ENCODE results near the gene OSTF1. TPM values are rescaled to one million over a fixed set of nuclear protein-coding genes. Genes with fewer than 3 reads are reported as not detected.
A peak's percentile ranks its signal among the peaks of the same experiment; 100 is the strongest.

OSTF1 gene
- total RNA-seq, 1 donor from 2014 or later: 38.4 TPM

DNA sequence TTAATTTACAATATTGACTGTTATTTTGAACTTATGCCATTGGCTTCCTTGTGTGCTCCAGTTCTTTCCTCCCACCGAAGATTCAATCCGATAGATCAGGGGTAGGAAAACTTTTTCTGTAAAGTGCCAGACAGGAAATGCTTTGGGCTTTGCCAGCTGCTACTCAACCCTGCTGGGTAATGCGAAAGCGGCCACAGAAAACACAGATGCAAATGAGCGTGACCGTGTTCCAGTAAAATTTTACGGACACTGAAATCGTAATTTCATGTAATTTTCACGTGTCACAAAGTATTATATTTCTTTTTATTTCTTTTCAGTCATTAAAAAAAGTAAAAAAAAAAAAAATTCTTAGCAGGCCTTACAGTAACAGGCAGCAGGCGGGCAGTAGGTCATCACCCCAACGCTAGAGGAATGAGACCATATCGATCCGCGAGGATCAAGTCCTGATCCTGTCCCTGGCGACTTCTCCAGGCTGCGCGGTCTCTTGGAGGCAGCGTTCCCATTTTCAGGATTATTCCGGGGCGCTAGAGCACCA is 958 bp upstream of the OSTF1 start:
- peak; percentile 62 for DNase-seq
- peaks cover 3% of the 10 kb centered on the region for H3K27me3 Mint-ChIP-seq (ENCODE audit: unreplicated experiment)
- peak overlapping the region; percentile 90 for H3K4me3 Mint-ChIP-seq (ENCODE audit: unreplicated experiment)
- no peaks in the 10 kb centered on the region for H3K36me3 Mint-ChIP-seq (ENCODE audit: unreplicated experiment)
- peaks cover 7% of the 10 kb centered on the region for H3K9me3 Mint-ChIP-seq (ENCODE audit: unreplicated experiment)
- H3K27ac Mint-ChIP-seq (ENCODE audit: unreplicated experiment): peak overlapping the region; percentile 71
- TF ChIP-seq, protein P1, sequence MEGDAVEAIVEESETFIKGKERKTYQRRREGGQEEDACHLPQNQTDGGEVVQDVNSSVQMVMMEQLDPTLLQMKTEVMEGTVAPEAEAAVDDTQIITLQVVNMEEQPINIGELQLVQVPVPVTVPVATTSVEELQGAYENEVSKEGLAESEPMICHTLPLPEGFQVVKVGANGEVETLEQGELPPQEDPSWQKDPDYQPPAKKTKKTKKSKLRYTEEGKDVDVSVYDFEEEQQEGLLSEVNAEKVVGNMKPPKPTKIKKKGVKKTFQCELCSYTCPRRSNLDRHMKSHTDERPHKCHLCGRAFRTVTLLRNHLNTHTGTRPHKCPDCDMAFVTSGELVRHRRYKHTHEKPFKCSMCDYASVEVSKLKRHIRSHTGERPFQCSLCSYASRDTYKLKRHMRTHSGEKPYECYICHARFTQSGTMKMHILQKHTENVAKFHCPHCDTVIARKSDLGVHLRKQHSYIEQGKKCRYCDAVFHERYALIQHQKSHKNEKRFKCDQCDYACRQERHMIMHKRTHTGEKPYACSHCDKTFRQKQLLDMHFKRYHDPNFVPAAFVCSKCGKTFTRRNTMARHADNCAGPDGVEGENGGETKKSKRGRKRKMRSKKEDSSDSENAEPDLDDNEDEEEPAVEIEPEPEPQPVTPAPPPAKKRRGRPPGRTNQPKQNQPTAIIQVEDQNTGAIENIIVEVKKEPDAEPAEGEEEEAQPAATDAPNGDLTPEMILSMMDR (IDR thresholded peaks at IDR 0.05; ENCODE audit: partially characterized antibody, unreplicated experiment): no peak
- H3K4me1 Mint-ChIP-seq (ENCODE audit: low read depth, unreplicated experiment): peaks cover 35% of the 10 kb centered on the region

DNA sequence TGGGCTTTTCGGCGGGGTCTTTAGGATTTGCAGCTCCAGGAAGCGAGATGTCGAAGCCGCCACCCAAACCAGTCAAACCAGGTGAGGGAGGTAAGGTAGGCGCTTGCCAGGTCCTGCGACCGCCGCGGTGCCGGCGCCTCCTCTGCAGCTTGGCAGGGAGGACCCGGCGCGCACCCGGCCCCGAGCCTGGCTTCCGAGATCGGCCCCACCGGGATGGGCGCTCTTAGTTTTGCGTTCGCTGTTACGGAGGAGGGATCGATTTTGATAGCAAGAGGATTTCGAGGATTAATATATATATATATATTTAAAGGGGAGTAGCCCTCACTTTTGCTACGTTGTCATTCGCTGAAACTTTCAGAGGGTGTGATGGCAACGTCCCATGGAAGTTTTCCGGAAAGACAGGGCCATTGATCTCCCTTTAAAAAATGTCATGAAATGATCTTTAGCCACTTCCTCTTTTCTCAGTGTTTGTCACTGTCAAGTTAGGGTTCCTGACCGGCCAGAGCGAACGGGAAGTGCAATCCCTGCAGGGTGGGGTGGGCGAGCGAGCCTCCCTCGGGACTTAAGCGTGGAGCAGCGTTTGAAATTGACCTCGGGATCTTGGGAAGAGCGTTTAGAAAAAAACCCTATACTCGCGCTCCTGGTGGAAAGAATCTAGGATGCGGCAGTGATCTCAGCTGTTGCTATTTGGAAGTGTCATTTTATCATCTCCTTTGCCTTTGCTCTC is 495 bp downstream of the OSTF1 start:
- H3K4me1 Mint-ChIP-seq (ENCODE audit: low read depth, unreplicated experiment): peaks cover 41% of the 10 kb centered on the region
- peak; percentile 41 for DNase-seq
- peak overlapping the region; percentile 77 for H3K27ac Mint-ChIP-seq (ENCODE audit: unreplicated experiment)
- TF ChIP-seq, protein P1 (IDR thresholded peaks at IDR 0.05; ENCODE audit: partially characterized antibody, unreplicated experiment): no peak
- peaks cover 12% of the 10 kb centered on the region for H3K9me3 Mint-ChIP-seq (ENCODE audit: unreplicated experiment)
- H3K36me3 Mint-ChIP-seq (ENCODE audit: unreplicated experiment): no peaks in the 10 kb centered on the region
- H3K4me3 Mint-ChIP-seq (ENCODE audit: unreplicated experiment): peak overlapping the region; percentile 98
- peaks cover 7% of the 10 kb centered on the region for H3K27me3 Mint-ChIP-seq (ENCODE audit: unreplicated experiment)

DNA sequence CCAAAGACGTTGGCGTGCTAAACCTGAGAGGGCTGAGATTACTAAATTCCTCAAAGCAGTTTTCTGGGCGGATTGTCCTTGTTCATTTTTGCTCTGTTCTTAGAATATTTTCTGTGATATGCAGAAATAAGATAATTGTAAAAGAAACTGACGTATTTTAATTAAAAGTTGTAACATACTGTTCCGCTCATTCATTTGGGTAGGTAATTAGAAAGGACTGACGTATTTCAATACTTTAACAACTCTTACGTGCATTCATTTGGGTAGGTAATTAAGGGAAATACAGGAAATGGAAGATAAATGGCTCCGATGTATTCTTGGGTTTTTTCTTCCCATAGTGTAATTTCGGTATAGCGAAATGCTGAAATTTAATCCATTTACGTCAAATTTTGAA is 1.1 kb downstream of the OSTF1 start:
- Mint-ChIP-seq H3K27me3 (ENCODE audit: unreplicated experiment) (peaks cover 7% of the 10 kb centered on the region), H3K4me3 (ENCODE audit: unreplicated experiment) (peak overlapping the region; percentile 98), H3K9me3 (ENCODE audit: unreplicated experiment) (peaks cover 12% of the 10 kb centered on the region), H3K27ac (ENCODE audit: unreplicated experiment) (peak overlapping the region; percentile 77), H3K36me3 (ENCODE audit: unreplicated experiment) (no peaks in the 10 kb centered on the region), H3K4me1 (ENCODE audit: low read depth, unreplicated experiment) (peaks cover 43% of the 10 kb centered on the region)
- DNase-seq: no peak
- TF ChIP-seq, protein P1 (IDR thresholded peaks at IDR 0.05; ENCODE audit: partially characterized antibody, unreplicated experiment): no peak

DNA sequence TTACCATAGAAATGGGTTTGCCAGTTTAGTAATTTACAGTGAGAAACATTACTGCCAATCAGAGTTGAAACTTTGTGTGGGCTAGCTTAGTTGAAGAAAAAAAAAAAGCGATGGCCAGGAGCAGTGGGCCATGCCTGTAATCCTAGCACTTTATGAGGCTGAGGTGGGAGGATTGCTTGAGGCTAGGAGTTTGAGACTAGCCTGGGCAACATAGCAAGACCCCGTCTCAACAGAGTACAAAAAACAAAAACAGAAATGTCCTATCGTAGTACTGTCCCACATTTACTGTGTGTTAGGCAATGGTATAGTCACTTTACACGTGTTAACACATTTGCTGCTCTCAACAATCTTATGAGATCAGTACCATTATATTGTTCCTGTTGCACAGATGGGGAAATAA is 2.3 kb downstream of the OSTF1 start:
- Mint-ChIP-seq H3K9me3 (ENCODE audit: unreplicated experiment) (peaks cover 10% of the 10 kb centered on the region), H3K4me1 (ENCODE audit: low read depth, unreplicated experiment) (peaks cover 39% of the 10 kb centered on the region), H3K36me3 (ENCODE audit: unreplicated experiment) (no peaks in the 10 kb centered on the region), H3K27ac (ENCODE audit: unreplicated experiment) (no peak overlapping the region), H3K4me3 (ENCODE audit: unreplicated experiment) (peak overlapping the region; percentile 98), H3K27me3 (ENCODE audit: unreplicated experiment) (peaks cover 7% of the 10 kb centered on the region)
- TF ChIP-seq, protein P1 (IDR thresholded peaks at IDR 0.05; ENCODE audit: partially characterized antibody, unreplicated experiment): no peak
- no peak for DNase-seq

DNA sequence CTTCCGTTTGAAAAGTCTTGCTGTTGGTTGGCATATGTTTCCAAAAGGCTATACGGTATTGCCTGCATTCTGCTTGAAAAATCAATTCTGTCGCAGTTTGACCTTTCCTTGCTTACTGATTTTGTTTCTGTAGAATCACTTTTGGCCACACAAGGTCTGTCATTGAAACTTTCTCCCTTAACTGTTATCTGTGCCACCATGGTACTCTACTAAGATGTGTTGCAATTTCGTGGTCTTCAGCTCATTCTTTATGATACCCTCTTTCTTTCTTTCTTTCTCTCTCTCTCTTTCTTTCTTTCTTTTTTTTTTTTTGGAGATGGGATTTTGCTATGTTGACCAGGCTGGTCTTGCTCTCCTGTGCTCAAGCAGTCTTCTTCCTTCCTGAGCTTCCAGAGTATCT is 4.5 kb downstream of the OSTF1 start:
- TF ChIP-seq, protein P1 (IDR thresholded peaks at IDR 0.05; ENCODE audit: partially characterized antibody, unreplicated experiment): no peak
- no peak for DNase-seq
- Mint-ChIP-seq H3K9me3 (ENCODE audit: unreplicated experiment) (peaks cover 8% of the 10 kb centered on the region), H3K36me3 (ENCODE audit: unreplicated experiment) (no peaks in the 10 kb centered on the region), H3K4me3 (ENCODE audit: unreplicated experiment) (peak overlapping the region; percentile 84), H3K4me1 (ENCODE audit: low read depth, unreplicated experiment) (peaks cover 31% of the 10 kb centered on the region), H3K27ac (ENCODE audit: unreplicated experiment) (peak overlapping the region; percentile 91), H3K27me3 (ENCODE audit: unreplicated experiment) (peaks cover 7% of the 10 kb centered on the region)
